NCI-H1105 treated with DMSO at 0.1 percent for 48 hours (cell line): ENCODE data around the gene NUDT16L1.

ENCODE experiments used
- DNase-seq: peaks from one replicate; lab custom pipeline; 2025; lab: John Stamatoyannopoulos, UW

The NUDT16L1 gene

GRCh38 chr16:4683255-4684057 is 9.9 kb upstream of the NUDT16L1 start:
- DNase-seq: no peak

- no peak for DNase-seq
These were observed 9.2 kb upstream of the NUDT16L1 start for GRCh38 chr16:4684058-4684715.

GRCh38 chr16:4684763-4685162 is 8.6 kb upstream of the NUDT16L1 start:
- DNase-seq: no peak

- no peak for DNase-seq
These were observed 8.1 kb upstream of the NUDT16L1 start for GRCh38 chr16:4685292-4685691.

GRCh38 chr16:4685776-4686496 is 7.4 kb upstream of the NUDT16L1 start:
- DNase-seq: no peak

GRCh38 chr16:4686497-4687210 is 6.7 kb upstream of the NUDT16L1 start:
- DNase-seq: no peak

GRCh38 chr16:4687416-4687815 is 5.9 kb upstream of the NUDT16L1 start:
- DNase-seq: no peak

GRCh38 chr16:4687946-4688673 is 5.3 kb upstream of the NUDT16L1 start:
- DNase-seq: no peak

- no peak for DNase-seq
These were observed 4.7 kb upstream of the NUDT16L1 start for GRCh38 chr16:4688674-4689045.

GRCh38 chr16:4689091-4689671 is 4.2 kb upstream of the NUDT16L1 start:
- no peak for DNase-seq

- DNase-seq: no peak
These were observed 3.3 kb upstream of the NUDT16L1 start for GRCh38 chr16:4689864-4690704.

- no peak for DNase-seq
These were observed 2.3 kb upstream of the NUDT16L1 start for GRCh38 chr16:4690946-4691665.

- no peak for DNase-seq
These were observed 1.5 kb upstream of the NUDT16L1 start for GRCh38 chr16:4691666-4692412.

- DNase-seq: no peak
These were observed 684 bp upstream of the NUDT16L1 start for GRCh38 chr16:4692460-4693295.

- peak; percentile 10 for DNase-seq
These were observed 737 bp downstream of the NUDT16L1 start for GRCh38 chr16:4693956-4694641.

GRCh38 chr16:4694642-4695451 is 1.5 kb downstream of the NUDT16L1 start:
- DNase-seq: no peak
